Measurements from ENCODE around the gene COL5A2.

DNA sequence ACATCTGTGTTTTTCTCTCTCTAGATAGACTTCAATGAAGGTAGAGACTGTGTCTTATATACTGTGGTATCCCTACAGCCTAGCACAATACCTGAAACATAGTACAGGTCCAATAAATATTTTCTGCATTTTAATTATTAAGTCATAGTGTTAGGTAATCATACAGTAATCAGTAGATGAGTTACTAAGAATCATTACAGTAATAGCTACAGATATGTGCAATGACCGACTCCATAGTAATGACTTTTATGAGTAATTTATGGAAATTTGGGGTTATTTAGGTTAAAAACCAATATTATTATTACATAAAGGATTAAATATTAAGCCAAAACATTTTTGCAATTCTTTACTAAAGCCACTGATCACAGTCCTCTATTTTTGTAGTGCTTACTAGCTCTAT, 21.6 kb downstream of the COL5A2 start:
- TF ChIP-seq, protein P1, sequence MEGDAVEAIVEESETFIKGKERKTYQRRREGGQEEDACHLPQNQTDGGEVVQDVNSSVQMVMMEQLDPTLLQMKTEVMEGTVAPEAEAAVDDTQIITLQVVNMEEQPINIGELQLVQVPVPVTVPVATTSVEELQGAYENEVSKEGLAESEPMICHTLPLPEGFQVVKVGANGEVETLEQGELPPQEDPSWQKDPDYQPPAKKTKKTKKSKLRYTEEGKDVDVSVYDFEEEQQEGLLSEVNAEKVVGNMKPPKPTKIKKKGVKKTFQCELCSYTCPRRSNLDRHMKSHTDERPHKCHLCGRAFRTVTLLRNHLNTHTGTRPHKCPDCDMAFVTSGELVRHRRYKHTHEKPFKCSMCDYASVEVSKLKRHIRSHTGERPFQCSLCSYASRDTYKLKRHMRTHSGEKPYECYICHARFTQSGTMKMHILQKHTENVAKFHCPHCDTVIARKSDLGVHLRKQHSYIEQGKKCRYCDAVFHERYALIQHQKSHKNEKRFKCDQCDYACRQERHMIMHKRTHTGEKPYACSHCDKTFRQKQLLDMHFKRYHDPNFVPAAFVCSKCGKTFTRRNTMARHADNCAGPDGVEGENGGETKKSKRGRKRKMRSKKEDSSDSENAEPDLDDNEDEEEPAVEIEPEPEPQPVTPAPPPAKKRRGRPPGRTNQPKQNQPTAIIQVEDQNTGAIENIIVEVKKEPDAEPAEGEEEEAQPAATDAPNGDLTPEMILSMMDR (conservative IDR thresholded peaks at IDR 0.05 in 1 of 2, IDR thresholded peaks at IDR 0.05 in 1 of 2; ENCODE audit: extremely low read depth in 1 of 2, insufficient read depth in 1 of 2, low read depth in 1 of 2, low read length in 2 of 2) = no peak
- no peak for TF ChIP-seq EZH2 (IDR thresholded peaks at IDR 0.05; ENCODE audit: borderline replicate concordance, low read length)
